ENCODE results near the gene SPATA31E1.
A peak's percentile ranks its signal among the peaks of the same experiment; 100 is the strongest.

Gene SPATA31E1

DNA sequence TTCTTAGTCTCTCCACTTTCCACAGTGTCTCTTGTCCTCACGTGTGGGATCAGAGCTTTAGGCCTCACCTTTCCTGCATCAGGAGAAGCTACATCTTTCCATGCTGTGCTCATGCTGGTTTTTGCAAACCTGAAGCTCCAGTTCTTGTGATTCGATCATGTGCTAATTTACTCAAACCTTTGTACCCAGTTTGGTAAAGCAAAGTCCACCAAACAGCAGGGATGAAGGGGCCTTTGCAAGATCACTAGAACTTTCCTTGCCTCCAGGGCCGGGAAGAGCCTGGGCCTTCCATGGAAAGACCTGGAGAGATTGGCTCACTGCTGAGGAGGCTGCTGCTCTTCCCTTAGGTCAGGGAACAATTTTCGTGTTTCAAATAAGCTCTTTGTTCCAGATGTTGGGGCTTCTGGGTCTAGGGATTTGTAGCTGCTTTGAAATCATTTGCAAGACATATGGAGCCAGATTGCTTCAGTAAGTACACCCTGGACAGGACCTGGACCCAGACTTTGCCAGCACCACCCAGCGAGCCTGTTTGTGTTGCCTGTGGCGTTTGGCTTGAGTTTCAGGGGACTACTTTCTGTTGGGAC is 18.7 kb upstream of the SPATA31E1 start:
- DNase-seq (ENCODE audit: low read depth) = no peak

DNA sequence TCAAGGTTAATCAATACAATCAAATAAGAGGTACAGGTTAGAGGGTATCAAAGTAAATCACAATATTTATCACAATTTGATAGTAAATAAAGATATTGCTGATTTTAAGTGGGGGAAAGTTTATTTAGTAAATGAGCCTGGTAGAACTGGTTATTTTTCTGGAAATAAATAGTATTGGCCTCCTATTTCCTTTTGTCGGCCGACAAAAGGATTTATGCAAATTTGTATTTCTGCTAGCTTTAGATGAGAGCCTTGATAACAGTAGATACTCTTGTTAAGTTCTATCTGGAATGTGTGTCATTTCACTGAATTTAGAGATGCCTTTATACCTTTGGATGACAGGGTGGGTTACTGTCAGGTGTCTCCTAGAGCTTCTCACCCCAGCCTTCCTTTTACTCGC is 17.8 kb upstream of the SPATA31E1 start:
- DNase-seq (ENCODE audit: low read depth) = no peak

DNA sequence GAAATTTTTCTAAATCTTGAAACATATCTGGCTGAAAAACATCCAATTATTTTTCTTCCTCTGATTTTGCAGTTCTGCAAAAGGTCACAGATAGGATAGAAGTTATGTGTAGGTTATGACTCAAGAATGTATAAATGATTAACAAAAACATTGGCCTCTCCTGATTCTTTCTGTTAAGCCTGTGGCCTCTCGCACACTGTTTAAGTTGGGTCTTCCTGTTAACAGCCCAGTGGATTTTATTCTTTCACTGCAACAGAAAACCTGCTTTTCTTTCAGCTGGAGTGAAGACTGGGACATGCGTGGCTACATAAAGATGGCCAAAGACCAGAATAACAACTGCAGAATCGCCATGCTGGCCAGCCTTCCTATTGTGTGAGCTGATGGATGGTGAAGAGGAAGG is 17.1 kb upstream of the SPATA31E1 start:
- DNase-seq (ENCODE audit: low read depth) = no peak

- DNase-seq (ENCODE audit: low read depth) = no peak
Observed at GRCh38 chr9:87867391-87867790, 15.3 kb upstream of the SPATA31E1 start.

- DNase-seq (ENCODE audit: low read depth) = no peak
Observed at GRCh38 chr9:87868175-87868574, 14.5 kb upstream of the SPATA31E1 start.

DNA sequence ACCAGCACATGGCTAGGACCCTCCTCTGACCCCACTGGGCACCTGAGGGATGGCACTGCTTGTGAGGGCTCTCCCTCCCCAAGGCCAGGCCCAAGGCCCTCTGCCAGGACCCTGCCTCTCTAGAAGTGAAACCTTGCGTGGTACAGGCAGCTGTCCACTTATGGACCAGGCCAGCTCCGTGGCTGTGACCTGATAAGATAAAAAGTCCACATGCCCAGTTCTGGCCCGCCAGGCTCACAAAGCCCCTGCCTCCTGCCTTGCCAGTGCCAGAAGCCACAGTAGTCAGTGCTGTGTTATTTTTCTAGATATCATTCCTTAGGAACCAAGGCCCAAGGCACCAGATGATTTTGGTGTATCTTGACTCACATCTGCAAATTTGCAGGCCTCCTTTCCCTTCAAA is 14.0 kb upstream of the SPATA31E1 start:
- DNase-seq (ENCODE audit: low read depth) = no peak

- DNase-seq (ENCODE audit: low read depth) = no peak
Observed at GRCh38 chr9:87869082-87869481, 13.6 kb upstream of the SPATA31E1 start.

GRCh38 chr9:87871425-87872078 is 11.1 kb upstream of the SPATA31E1 start:
- no peak for DNase-seq (ENCODE audit: low read depth)

DNA sequence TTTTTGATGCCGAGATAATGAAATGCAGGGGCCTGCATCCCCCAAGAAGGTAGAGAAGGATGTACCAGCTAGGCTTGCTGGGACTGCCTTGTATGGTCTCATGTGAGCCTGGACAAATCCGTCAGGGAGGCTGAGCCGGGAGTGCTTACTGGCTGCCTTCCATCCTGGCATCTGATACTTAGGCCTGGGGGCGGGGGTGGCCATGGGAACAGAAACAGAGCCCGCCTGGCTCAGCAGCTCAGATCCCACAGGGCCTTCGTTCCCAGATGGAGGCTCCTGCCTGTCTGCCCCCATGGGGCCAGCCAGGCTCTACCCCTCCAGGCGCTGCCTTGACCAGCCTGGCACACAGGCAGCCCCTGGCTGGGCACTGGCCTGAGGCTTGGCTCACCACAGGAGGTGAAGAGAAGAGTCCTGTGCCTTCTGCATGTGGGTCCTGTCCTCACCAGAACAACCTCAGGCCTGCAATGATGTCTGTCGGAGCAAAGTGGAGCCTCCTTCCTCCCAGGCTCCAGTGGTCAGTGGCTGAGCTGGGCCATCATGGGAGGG is 10.5 kb upstream of the SPATA31E1 start:
- no peak for DNase-seq (ENCODE audit: low read depth)

DNA sequence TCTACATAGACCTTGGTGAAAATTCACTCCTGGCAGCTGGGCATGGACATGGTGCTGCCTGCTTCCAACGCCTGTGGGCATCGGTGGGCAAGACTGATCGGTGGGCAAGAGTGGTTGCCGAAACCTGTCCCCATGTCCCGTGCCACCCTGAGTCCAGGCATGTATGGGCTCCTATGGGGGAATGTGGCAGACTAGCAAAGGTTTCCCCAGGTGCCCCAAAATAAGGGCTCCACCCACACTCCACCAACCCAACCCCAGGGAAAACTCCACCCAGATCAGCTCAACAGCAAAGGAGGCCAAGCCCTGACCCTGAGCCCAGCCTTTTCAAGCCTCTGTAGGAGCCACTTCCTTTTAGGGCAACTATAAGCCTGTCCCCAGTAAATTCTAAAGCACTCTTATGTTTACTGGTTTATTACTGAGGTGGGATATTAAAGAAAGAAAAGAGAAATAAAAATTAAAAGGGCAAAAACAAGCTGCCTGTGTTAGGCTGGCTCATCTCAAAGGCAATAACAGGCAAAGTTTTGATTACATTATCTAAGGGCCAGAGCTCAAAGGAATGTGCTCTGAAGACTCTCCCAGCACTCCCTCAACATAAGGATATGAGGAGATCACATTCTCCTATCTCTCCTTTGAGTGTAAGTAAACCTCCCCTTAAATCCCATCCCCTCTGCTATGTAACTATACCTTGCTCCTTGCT is 8.9 kb upstream of the SPATA31E1 start:
- DNase-seq (ENCODE audit: low read depth) = no peak

DNA sequence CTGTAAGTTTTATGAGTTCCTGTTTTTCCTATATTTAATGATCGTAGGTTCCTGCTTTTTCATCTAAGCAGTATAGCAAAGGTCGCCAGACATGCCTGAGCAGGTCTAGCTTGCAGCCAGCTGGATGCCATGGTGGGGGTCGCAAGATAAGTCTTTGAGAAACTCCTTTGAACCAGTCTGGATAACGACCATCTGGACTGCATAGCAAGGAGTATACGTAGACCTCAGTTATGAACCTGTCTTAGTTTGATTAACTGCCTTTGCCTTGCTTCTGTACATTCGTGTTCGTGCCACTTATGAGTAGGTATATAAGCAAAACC is 8.4 kb upstream of the SPATA31E1 start:
- DNase-seq (ENCODE audit: low read depth) = no peak

- DNase-seq (ENCODE audit: low read depth) = no peak
Observed at GRCh38 chr9:87875060-87875459, 7.6 kb upstream of the SPATA31E1 start.

GRCh38 chr9:87875831-87876545 is 6.7 kb upstream of the SPATA31E1 start:
- DNase-seq (ENCODE audit: low read depth) = no peak

DNA sequence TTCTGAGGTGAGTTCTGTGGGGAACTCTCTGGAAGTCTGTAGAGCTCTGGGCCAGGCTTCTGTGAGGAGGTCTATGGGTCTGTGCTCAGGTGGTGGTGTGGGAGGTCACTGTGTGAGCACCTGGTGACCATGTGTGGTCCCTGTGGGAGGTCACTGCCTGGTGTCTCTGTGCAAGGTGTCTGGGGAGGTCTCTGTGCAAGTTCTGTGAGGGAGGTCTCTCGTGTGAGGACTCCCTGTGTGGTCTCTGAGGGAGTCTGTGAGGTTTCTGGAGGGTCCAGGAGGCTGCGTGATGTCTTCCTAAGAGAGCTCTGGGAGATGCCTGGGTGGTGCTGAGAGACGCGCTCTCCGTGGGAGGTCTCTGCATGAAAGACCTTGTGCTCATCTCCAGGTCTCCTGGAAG is 6.0 kb upstream of the SPATA31E1 start:
- DNase-seq (ENCODE audit: low read depth) = no peak

GRCh38 chr9:87878989-87879511 is 3.6 kb upstream of the SPATA31E1 start:
- DNase-seq (ENCODE audit: low read depth) = peak; percentile 63

DNA sequence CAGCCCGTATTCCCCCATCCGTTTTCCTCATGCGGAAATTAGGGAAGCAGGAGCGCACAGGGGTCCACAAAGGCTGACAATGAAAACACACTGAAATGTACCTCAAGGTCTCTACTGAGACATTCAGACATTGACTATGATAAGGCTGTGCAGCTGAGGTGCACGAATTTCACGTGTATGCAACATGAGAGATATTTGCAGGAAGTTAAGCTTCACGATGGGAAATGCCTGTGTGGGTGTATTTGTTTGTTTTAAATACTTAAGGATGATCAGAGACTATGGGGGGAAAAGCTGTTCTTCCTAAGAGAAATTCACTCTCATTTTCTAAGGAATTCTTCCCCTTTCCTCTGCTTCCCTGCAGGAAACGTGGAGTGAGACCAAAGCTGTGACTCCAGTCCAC is 2.6 kb upstream of the SPATA31E1 start:
- no peak for DNase-seq (ENCODE audit: low read depth)

DNA sequence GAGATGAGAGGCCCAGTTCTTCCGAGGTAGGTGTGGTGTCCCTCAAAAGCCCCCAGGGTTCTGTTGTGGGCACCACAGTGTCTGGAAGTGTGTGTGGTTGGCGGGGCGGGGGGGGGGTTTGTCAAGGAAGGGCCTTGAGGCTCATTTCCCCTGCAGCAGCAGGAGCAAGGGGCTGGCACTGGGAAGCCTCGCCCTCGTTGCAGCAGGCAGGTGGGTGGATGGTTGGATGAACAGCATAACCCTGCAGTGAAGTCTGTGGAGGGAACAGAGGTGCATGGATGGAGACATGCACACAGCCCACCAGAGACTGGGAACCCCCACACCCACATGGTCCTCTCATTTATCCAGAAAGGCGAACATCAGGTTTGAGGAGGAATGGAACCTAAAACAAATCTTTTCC is 2.0 kb upstream of the SPATA31E1 start:
- DNase-seq (ENCODE audit: low read depth) = no peak

DNA sequence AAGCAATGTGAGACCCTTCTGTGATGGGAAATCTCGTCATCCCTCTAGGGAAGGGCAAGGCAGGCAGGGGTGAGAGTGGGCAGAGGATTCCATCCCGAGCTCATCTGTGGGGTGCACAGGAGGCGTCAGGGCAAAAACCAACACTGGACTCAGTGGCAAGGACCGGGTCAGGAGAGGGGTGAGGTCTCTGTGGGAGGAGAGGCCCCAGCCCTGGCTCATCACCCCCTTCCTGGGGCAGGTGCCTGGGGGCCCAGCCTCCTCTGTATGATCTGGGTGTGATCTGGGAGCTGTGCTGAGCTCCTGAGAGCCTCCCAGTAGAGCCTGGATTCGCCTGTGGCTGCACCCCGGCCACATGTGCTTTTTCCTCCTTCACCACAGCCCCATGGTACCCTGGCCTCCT is 597 bp downstream of the SPATA31E1 start:
- no peak for DNase-seq (ENCODE audit: low read depth)

GRCh38 chr9:87883990-87884389 is 1.3 kb downstream of the SPATA31E1 start:
- DNase-seq (ENCODE audit: low read depth) = no peak

GRCh38 chr9:87884578-87885459 is 2.1 kb downstream of the SPATA31E1 start:
- no peak for DNase-seq (ENCODE audit: low read depth)

DNA sequence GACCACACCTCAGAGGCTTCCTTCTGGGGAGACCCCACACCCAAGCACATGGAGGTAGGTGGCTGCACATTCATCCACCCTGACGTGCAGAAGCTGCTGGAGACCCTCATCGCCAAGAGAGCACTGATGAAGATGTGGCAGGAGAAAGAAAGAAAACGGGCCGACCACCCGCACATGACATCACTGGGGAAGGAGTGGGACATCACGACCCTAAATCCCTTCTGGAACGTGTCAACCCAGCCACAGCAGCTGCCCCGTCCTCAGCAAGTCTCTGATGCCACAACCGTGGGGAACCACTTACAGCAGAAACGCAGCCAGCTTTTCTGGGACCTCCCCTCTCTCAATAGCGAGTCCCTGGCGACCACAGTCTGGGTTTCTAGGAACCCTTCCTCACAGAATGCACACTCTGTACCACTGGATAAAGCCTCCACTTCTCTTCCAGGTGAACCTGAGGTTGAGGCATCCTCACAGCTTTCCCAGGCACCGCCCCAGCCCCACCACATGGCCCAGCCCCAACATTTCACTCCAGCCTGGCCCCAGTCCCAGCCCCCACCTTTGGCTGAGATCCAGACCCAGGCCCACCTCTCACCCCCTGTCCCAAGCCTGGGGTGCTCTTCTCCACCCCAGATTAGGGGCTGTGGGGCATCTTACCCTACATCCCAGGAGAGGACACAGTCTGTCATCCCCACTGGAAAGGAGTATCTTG is 3.0 kb downstream of the SPATA31E1 start:
- DNase-seq (ENCODE audit: low read depth) = no peak

Measured in non-pigmented ciliary epithelial cell (primary cell).